HL-60/S4 (cell line): ENCODE data around the gene CCDC85B.
"Not testable (repeated sequence)": the region's sequence is repeated elsewhere in the genome, so short reads cannot be mapped to it uniquely, and the experiment has no call there.

Experiments
- in situ Hi-C: fragments of 300-500 bp; cut with MboI; formaldehyde crosslinking; loops from 2 replicates; pipeline ENCODE4 v1.14.3; 2022; ENCODE audit warnings: low sequenced_read_pairs

The CCDC85B gene

DNA sequence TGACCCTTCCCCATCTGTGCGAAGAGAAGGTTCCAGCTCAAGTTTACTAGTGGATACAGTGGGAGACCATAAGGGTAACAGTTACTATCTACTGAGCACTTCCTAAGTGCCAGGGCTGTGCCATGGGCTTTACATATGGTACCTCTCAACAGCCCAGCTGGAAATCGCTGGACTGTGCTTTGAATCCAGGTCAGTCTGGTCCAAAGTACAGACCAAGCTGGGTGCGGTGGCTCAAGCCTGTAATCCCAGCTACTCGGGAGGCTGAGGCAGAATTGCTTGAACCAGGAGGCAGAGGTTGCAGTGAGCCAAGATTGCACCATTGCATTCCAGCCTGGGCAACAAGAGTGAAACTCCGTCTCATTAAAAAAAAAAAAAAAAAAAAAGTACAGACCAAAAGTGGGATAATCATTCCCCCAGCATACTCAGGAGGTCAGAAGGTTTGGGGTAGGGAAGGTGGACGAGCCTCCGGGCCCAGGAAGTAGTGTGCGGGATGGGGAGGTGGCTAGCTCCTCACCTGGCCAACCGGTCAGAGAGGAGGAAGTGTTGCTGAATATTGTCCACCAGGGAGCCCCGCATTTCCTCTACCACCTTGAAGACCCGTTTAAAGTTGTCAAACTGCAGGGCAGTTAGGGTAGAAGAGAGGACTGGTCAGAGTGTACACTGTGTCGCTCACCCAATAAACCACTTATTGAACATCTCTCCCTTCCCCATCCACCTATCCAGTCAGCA lies 4.5 kb upstream of the CCDC85B start:
- in situ Hi-C loops = no loop called here

DNA sequence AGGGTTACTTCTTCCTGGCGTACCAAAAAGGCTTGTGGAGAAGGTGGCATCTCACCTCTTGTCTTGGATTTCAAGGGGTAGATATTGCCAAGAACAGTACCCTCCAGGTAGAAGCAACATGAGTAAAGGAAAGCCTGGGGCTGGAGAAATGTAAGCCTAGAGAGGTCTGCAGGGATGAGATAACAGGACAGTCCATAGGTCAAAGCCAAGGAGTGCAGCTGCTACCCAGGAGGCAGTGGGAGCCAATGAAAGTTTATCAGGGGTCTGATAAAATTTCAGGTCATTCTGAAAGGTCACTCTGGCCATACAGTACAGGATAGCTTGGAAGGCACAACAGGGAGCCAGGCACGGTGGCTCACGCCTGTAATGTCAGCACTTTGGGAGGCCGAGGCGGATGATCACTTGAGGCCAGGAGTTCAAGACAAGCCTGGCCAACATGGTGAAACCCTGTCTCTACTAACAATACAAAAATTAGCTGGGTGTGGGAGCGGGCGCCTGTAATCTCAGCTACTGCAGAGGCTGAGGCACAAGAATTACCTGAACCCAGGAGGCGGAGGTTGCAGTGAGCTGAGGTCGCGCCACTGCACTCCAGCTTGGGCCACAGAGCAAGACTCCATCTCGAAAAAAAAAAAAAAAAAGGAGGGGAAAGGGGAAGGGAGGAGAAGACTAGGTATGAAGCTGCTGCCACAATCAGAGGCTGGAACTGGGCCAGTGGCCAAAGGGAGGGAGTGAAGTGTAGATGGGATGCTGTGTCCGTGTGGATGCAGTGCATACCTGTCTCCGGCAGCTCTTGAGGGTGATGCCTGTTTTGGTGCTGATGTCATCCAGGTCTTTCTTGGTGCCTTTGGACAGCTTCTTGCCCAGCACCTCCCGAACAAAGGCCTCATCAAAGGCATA lies 3.4 kb upstream of the CCDC85B start:
- in situ Hi-C loops = no loop called here

DNA sequence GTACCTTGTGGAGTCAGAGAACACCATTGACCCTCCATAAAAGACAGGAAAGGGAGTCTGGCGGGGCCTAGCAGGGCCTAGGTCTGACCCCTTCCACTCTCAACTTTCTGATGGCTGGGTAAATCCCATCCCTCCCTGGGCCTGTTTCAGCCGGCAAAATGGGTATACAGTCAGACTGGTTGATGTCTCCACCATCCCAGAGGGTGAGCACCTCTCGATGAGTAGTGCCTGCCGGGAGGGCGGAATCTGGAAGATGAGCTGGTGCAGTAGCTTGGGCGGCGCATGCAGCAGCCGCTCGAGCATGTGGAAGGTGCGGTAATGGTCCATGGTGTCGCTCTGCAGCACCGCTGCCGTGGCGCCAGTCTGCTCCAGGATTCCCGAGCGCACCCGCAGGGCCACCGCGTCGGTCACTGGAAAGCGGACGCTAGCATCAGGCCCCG lies 2.7 kb upstream of the CCDC85B start:
- in situ Hi-C loops = no loop called here

DNA sequence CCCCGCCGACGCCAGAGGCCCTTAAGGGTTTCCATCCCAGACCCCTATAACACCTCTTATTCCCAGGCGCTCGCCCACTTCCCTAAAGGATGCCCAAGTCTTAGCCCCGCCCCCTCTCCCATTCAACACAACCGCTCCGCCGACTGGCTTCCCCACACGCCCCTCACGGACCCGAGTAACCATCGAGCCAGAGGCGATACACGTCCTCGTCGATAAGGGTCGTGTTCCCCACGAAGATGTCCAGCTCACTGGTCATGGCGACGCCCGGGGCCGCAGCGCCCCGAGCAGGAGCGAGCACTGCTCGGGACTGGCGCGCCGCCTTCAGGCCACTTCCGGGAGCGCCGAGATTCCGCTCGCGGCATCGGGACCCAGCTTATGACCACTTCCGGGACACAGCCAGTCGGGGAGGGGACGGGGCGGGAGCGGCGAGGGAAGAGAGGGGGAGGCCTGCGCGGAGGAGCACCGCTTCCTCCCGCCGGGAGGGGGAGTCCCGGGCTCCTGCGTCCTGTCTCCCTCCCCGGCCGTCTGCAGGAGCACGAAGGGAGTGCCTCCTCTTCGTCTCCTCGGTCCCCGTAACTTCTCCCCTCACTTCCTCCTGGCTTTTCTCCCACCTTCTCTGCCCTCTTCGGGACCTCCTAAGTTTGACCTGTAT lies 2.2 kb upstream of the CCDC85B start, which contains the start of gene FIBP:
TSS of gene FIBP (minus strand) at position 309 of the 652 bp plus-strand sequence. CDS start at position 256, 53 bp downstream.
- in situ Hi-C loops = no loop called here

DNA sequence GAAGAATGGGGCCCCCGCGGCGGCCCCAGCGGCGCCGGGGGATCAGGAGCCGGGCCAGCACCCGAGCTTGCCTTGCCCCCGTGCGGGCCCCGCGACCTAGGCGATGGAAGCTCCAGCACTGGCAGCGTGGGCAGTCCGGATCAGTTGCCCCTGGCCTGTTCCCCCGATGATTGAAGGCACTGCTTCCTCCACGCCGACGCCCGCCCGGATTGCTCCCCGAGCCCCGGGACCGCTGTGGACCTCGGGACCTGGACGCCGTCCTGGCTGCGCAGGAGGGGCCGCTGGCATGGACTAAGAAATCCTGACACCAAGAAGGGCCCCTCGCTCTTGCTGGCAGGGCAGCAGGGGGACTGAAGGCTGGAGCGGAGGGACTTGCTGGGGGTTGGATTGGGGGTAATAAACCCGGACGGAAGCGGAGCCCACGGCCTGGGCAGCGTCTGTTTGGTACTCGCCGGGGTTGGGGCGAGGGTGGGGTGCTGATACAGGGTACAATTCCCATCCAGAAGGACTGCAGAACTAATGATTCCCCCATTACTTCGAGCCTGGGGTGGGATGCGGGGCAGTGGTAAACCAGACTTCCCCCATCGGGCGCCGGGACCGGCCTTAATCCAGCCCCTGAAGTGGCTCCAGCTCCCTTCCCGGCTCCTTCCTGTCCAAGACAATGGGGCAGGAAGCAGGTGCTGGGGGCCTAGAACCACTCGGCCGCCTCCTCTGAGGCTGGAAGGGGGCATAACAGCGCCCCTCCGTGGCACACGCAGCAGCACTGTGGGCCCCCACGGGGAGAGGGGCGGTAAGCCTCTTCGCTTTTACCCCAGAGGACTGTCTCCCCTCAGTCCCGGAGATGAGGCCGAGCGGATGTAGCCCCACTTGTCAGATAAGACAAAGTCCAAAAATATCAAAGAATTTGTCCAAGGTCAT lies 1.0 kb downstream of the CCDC85B start:
- in situ Hi-C loops = no loop called here

DNA sequence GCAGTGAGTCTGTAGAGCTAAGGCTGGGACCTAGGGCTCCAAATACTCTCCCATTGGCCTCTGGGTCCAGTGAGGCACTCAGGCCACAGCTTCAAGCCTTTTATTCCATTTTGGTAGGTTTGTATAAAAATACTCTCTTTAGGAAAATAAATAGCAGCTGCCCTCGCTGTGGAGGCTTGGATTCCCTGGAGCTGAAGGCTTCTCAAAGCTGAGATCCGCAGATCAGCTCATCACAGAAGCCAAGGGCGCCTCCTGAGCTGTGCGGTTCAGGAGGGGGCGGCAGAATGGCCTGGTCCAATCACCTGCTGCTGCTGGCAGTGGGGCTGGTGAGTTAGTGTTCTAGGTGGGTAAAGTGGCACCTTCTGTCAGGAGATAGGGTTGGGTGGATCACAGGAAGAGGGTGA lies 1.7 kb downstream of the CCDC85B start:
- in situ Hi-C loops = not testable (repeated sequence)

DNA sequence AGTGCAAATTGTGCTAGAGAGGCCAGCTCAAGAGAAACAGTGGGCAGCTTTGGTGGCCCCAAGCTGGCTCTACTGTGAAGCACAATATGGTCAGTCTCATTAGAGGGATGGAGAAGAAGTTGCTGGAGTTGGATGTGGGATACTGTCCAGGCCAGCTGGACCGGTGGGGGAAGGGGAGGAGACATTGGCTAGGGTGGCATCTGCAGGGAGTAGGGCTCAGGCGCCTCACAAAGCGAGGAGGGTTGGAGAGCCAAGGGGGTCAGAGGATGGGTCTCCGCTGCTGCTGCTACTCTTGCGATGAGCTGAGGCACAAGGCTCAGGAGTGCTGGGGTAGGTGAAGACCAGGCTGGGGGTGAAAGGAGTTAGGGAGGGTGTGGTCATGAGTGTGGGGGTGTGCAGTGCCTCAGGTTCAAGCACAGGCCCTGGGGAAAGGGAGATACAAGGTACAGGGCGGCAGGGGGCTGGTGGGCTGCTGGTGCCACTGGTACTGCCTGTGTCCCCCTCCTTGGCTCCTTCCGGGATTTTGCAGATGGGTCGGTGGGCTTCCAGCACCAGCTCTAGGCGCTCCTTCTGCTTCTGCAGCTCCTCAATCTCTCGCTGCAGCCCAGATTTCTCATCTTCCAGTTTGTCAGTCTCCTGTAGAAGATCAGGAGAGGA lies 2.3 kb downstream of the CCDC85B start:
- in situ Hi-C loops = no loop called here

DNA sequence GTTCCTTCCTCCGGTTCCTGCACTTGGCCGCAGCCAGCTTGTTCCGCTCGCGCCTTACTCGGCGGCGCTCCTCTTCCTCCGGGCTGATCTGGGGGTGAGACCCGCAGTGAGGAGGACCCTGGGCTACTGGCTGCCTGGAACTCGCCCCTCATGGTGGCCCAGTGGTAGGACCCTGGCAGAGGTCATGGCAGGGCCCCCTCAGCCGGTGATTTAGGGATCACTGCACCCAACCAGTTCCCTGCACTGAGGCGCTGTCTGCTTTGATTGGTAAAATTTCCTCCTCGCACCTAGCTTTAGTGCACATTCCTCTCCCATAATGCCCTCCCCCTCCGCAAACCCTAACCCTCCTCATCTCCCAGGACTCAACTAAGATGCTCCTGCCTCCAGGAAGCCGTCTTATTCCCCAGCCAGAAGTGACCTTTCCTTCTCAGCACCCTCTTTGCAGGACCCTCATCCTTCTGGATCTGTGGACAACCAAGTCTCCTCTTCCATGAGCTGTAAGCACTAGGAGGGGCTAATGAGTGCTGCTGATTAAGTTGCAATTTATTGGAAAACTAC lies 3.6 kb downstream of the CCDC85B start:
- in situ Hi-C loops = no loop called here

DNA sequence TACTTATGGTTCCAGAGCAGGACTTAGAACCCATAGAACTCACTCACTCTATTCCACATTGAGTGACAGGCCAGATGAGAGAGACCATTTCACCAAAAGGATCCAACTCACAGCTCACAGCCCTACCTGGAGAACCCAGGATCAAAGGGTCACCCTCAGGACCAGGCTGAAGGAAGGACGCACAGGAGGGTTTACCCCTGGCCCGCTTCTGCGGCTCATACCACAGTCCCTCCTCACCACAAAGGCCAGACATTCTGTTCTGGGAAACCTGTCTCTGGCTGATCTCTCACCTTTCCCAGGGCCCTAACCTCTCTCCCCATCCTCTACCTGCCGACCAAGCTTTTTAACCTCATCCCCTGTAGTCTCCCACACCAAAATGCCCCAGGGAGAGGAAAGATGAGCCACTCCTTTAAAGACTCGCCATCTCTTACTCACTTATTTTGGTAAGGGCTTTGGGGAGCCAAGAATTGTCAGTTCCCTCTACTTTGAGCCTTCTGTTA lies 5.1 kb downstream of the CCDC85B start:
- in situ Hi-C loops = no loop called here

DNA sequence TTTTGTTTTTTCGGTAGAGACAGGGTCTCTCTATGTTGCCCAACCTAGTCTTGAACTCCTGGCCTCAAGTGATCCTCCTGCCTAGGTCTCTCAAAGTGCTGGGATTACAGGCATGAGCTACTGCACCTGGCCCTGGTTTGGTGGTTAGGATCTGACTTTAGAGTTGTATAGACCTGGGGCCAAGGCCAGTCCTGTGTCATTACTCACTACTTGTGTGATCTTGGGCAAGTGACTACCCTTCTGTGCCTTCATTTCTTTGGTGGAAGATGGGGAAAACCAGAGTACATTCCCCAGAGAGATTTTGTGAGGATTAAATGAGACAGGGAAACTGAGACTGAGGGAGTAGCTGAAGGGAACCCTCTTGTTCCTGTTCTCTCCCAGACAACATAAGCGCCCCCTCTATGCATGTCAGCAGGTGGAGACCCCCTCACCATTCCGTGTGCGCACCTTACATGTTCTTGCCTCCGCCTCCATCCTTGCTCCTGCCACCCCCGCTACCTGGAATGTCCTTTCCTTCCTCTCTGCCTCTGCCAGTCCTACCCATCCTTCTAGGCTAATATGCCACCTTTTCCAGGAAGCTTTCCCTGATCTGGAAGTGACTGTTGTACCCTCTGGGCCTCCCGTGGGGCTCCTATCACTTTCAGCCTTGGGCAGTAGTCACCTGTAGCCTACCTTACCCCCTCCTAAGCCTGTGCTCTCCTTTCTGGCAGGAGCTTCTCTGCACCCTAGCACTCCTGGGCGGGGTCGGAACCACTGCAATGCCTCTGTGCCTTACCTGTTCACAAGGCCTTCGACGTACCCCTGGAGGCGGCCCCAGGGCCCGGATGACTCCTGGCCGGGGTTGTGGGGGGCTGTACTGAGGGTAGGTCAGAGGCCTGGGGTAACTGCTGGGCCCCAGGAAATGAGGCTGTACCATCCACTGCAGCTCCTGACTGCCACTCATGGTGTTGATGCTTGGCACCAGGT lies 5.8 kb downstream of the CCDC85B start:
- in situ Hi-C loops = no loop called here

DNA sequence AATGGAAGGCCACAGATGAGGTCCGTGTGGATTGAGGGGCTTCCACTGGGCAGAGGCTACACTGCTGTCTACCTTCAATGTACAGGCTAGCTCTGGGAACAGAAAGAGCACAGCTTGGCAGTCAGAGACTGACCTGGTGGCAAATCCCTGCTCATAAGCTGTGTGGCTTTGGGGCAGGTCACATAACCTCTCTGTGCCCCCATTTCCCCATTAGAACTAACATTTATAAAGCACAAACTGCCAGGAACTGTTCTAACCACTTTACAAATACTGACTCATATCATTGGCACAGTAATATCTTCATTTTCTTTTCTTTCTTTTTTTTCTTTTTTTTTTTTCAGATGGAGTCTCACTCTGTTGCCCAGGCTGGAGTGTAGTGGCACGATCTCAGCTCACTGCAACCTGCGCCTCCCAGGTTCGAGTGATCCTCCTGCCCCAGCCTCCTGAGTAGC lies 6.6 kb downstream of the CCDC85B start:
- in situ Hi-C loops = no loop called here

DNA sequence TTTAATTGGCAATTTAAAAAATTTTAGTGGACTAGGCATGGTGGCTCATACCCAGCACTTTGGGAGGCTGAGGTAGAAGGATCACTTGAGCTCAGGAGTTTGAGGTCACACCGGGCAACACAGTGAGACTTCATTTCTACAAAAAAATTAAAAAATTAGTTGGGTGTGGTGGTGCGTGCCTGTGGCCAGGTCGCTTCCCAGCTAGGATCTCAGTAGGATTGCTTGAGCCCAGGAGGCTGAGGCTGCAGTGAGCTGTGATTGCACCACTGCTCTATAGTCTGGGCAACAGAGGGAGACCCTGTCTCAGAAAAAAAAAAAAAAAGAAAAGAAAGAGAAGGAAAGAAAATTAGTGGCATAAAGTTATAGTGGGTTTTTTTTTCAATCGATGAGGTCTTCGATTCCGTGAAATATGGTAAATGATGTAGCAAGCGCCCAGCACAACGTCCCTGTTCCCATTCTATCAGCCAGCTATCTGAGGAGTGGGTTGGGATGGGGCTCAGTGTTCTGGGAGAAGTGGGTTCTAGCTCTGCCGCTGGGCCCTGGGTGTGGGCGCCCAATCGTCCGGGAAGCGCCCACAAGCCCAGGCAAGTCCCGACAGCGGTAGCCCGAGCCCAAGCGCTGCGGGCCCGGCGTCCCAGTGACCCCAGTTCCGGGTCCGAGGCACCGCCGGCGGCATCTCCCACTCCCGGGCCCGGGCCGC lies 8.3 kb downstream of the CCDC85B start:
- in situ Hi-C loops = no loop called here

DNA sequence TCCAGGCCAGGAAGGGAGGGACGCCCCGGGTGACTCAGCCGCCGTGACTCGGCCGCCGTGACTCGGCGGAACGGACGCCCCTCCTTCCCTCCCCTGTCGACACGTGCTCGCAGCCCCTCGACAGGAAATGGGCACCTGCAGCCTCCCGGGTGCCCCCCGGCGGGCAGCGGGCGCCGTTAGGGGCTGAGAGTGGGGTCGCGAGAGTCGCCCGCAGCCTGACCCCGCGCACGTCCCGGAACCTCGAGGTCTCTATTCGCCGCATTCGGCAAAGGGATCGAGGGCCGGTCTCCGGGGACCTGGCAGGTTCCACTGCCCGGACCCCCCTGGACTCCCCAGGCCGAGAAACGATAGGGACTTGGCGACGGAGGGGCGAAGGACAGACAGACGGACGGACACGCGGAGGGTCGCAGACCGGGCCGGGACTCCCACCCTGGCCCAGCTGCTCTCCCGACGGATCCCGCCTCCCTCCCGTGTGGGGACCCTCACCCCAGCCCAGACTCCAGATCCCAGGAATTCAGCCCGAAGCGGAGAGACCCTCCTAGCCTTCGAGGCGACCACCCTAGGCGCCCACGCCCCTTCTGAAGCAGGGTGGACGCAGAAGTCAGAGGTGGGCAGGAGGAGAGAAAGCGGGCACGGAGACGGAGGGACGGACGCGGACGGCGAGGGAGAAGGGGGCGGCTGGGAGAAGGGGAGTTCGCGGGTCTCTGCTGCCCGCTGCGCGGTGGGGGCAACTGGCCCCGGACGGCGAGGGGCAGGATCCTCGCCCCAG lies 9.1 kb downstream of the CCDC85B start:
- in situ Hi-C loops = no loop called here

DNA sequence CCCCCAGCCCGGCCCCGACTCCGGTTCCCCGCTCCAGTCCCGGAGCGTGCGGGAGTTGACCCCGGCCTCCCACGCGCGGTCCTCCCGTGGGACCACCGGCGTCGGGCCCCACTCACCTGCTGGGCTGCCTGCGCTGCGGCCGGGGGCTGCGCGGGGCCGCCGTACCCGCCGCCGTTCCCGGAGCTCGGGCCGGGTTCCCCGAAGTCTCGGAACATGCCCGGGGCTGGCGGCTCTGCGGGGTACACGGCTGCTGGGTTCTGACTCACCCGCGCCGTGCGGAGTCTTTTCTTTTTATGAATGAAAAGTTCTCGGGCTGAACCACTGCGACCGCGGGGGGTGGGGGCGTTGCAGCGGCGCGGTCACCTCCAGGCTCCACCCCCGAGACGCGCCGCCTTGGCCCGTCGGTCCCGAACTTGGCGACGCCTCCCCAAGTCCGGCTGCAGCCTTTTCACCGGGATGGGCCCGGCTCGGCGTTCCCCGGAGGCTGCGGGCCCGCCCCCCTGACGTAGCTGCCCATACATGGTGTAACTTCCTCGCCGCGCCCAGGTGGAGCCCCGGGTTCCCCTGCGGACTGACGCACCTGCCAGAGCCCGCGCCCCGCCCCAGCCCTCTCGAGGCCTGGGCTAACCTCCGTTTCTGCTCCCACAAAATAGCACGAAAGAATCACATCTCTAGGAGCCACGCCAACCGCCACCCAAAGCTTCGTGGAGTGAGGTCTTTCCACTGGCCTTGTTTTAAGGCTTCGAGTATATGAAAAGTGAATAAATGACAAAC lies 9.8 kb downstream of the CCDC85B start, which contains the start of gene FOSL1:
TSS of gene FOSL1 (minus strand) at position 264 of the 774 bp plus-strand sequence. CDS start at position 215, 49 bp downstream.
- in situ Hi-C loops = no loop called here

DNA sequence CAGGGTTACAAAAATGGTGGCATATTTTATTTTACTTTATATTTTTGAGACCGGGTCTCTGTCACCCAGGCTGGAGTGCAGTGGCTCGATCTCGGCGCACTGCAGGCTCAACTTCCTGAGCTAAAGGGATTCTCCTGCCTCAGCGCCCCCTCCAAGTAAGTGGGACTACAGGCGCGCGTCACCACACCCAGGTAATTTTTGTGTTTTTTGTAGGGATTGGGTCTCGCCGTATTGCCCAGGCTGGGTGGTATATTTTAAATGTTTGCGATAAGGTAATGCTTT lies 10.4 kb downstream of the CCDC85B start:
- in situ Hi-C loops = no loop called here

DNA sequence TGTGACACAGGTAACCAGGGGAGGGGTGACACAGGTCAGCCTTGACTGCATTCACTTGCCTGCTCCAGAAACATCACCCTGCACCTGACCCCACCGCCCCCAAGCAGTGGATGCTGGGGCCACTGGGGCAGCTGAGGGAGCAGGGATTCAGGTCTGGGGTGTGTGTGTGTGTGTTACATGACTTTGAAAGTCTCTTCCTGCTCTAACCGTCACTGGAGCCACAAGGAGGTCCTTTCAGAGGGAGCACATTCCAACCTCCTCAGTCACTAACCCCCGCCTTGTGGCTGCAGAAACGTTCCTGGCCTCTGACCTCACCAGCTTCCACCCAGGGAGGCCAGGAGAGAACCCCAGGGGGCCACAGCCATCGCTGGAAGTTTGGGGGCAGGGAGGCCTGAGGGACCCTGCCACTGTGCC lies 12.6 kb downstream of the CCDC85B start:
- in situ Hi-C loops = no loop called here
